ENCODE results near the gene PARN. TPM values are rescaled to one million over a fixed set of nuclear protein-coding genes. Genes with fewer than 3 reads are reported as not detected.

The PARN gene
- total and polyA plus RNA-seq, 2 of the 4 experiments (the other 2 are of a cell fraction), result 24.6 to 25.1 TPM

DNA sequence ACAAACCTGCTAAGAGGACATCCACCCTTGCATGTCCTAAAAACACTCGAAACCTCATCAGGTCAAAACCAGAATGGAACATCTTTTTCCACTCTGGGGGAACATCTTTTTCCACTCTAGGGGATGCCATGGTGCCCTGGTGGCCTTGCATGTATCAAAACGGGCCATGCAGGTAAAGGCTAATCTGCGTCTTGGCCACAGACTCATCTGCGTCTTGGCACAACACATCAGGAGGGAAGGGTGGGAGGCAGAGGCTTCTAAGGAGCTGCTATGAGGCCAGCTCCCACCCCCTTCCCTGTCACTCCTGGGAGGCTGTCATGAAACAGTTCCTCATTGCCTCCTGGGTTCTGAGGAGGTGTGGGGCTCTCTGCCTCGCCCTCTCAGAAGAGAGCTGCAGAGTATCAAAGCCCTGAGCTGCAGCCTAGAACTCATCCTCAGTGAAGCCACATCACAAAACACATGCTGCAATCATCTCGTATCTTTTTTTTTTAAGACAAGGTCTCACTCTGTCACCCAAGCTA lies 27.6 kb downstream of the PARN start:
- CTCF ChIA-PET, result no interaction called here
- H3K4ac ChIP-seq (ENCODE audit: low read depth, low read length), result no peak overlapping the region
- dilution Hi-C loops (cut with HindIII; ENCODE audit: low sequenced_read_pairs, unreplicated experiment), result no loop called here
- no peak overlapping the region for H2AK9ac ChIP-seq (replicated peaks; ENCODE audit: low read depth, low read length, poor library complexity)
- H3K27me3 ChIP-seq (ENCODE audit: control insufficient read depth, insufficient read depth, low read length), result no peaks in the 10 kb centered on the region
- no peak overlapping the region for H3K4me3 ChIP-seq (ENCODE audit: insufficient read depth, low read depth, low read length)
- H4K8ac ChIP-seq (ENCODE audit: low read depth in 2 of 2, low read length in 2 of 2), result no peak overlapping the region
- H3K4me1 ChIP-seq (ENCODE audit: control insufficient read depth, insufficient read depth, low read length), result no peaks in the 10 kb centered on the region
- no peak overlapping the region for H2BK15ac ChIP-seq (ENCODE audit: low read depth, low read length)
- no peaks in the 10 kb centered on the region for H4K20me1 ChIP-seq (ENCODE audit: insufficient read depth, low read length)
- no peaks in the 10 kb centered on the region for H3K79me1 ChIP-seq (ENCODE audit: low read depth in 1 of 2, low read length in 2 of 2)
- no peak overlapping the region for H2AK5ac ChIP-seq (ENCODE audit: low read depth, low read length)
- no peak overlapping the region for H4K5ac ChIP-seq (ENCODE audit: low read depth, low read length)
- H3K9ac ChIP-seq (ENCODE audit: low read depth, low read length), result no peak overlapping the region
- H3K14ac ChIP-seq (replicated peaks; ENCODE audit: low read depth, low read length), result no peak overlapping the region
- peaks cover 47% of the 10 kb centered on the region for H3K36me3 ChIP-seq (ENCODE audit: control insufficient read depth, insufficient read depth, low read length)
- POLR2A ChIA-PET (ENCODE audit: unreplicated experiment), result no interaction called here
- H3K23ac ChIP-seq (ENCODE audit: low read depth, low read length), result no peak overlapping the region
- H3K9me1 ChIP-seq (ENCODE audit: insufficient read depth, low read length), result peaks cover 4% of the 10 kb centered on the region; the same call in 1 of the 2 replicates
- no CpG with 5 or more reads among the region's 6 CpGs for WGBS, 2 experiments (ENCODE audit: extremely low coverage in 2 of 2, insufficient read length in 1 of 2)
- no peak overlapping the region for H3K4me2 ChIP-seq (ENCODE audit: low read depth, low read length)
- no peak for DNase-seq
- H3K56ac ChIP-seq (ENCODE audit: extremely low read depth, insufficient read depth, low read length), result no peak overlapping the region
- TF ChIP-seq FOS (IDR thresholded peaks at IDR 0.05; ENCODE audit: low read depth, low read length) (no peak), MXI1 (IDR thresholded peaks at IDR 0.05; ENCODE audit: borderline replicate concordance, low read depth, low read length) (no peak), POLR2A (IDR thresholded peaks at IDR 0.05; ENCODE audit: low read depth, low read length) (no peak), MAFK (IDR thresholded peaks at IDR 0.05; ENCODE audit: low read depth, low read length) (no peak), CHD1 (IDR thresholded peaks at IDR 0.05; ENCODE audit: low read depth, low read length) (no peak), MAZ (IDR thresholded peaks at IDR 0.05; ENCODE audit: borderline replicate concordance, low read depth, low read length) (no peak), RFX5 (IDR thresholded peaks at IDR 0.05; ENCODE audit: low read depth, low read length) (no peak), BHLHE40 (IDR thresholded peaks at IDR 0.05; ENCODE audit: low read depth, low read length) (no peak), RAD21 (IDR thresholded peaks at IDR 0.05; ENCODE audit: low read length) (no peak), NFE2L2 (IDR thresholded peaks at IDR 0.05; ENCODE audit: low read depth, low read length) (no peak), RCOR1 (IDR thresholded peaks at IDR 0.05; ENCODE audit: insufficient replicate concordance, low read length) (no peak), SMC3 (IDR thresholded peaks at IDR 0.05; ENCODE audit: low read depth, low read length) (no peak)
- TF ChIP-seq, protein P1, sequence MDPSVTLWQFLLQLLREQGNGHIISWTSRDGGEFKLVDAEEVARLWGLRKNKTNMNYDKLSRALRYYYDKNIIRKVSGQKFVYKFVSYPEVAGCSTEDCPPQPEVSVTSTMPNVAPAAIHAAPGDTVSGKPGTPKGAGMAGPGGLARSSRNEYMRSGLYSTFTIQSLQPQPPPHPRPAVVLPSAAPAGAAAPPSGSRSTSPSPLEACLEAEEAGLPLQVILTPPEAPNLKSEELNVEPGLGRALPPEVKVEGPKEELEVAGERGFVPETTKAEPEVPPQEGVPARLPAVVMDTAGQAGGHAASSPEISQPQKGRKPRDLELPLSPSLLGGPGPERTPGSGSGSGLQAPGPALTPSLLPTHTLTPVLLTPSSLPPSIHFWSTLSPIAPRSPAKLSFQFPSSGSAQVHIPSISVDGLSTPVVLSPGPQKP (IDR thresholded peaks at IDR 0.05; ENCODE audit: borderline replicate concordance, low read depth, low read length), result no peak
- TF ChIP-seq, protein P2, sequence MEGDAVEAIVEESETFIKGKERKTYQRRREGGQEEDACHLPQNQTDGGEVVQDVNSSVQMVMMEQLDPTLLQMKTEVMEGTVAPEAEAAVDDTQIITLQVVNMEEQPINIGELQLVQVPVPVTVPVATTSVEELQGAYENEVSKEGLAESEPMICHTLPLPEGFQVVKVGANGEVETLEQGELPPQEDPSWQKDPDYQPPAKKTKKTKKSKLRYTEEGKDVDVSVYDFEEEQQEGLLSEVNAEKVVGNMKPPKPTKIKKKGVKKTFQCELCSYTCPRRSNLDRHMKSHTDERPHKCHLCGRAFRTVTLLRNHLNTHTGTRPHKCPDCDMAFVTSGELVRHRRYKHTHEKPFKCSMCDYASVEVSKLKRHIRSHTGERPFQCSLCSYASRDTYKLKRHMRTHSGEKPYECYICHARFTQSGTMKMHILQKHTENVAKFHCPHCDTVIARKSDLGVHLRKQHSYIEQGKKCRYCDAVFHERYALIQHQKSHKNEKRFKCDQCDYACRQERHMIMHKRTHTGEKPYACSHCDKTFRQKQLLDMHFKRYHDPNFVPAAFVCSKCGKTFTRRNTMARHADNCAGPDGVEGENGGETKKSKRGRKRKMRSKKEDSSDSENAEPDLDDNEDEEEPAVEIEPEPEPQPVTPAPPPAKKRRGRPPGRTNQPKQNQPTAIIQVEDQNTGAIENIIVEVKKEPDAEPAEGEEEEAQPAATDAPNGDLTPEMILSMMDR (conservative IDR thresholded peaks at IDR 0.05; ENCODE audit: low read depth, low read length), result no peak
- no TSS peak for BruUV-seq (replicated peaks)
- ATAC-seq (ENCODE audit: low read depth), result no peak
- no peak overlapping the region for H3K27ac ChIP-seq (ENCODE audit: insufficient read depth, low read length)
- intact Hi-C loops (cut with micrococcal nuclease), result loop anchor here (5.0 kb wide), 1 partner anchor 355 kb away; no protein-coding TSS in a partner anchor
- in situ Hi-C loops (cut with MboI; ENCODE audit: low sequenced_read_pairs), result no loop called here
- no peak overlapping the region for H2AFZ ChIP-seq (replicated peaks; ENCODE audit: low read length, poor library complexity)
- H2BK20ac ChIP-seq (ENCODE audit: low read depth, low read length), result no peak overlapping the region
- H3K9me3 ChIP-seq (ENCODE audit: control insufficient read depth, insufficient read depth, low read length), result no peaks in the 10 kb centered on the region
- H2BK5ac ChIP-seq (ENCODE audit: low read depth, low read length, poor library complexity, severe bottlenecking), result no peak overlapping the region
- H4K91ac ChIP-seq (ENCODE audit: insufficient read depth, low read depth, low read length), result no peak overlapping the region
- H2BK120ac ChIP-seq (ENCODE audit: low read depth, low read length), result no peak overlapping the region
- no peak overlapping the region for H3K18ac ChIP-seq (ENCODE audit: low read depth, low read length)
